Esophagus squamous epithelium (tissue), 4 donors: ENCODE data around the gene LHPP.

Experiments used
- POLR2A ChIP-seq, 4 donors: fragments of 450-650 bp; IDR thresholded peaks; one replicate each; pipeline ENCODE4 v1.6.1; 2017; ENCODE audit warnings: antibody characterized with exemption in 4 of 4, mild to moderate bottlenecking in 4 of 4, moderate library complexity in 3 of 4
- TF ChIP-seq, protein P1 (sequence below), 6 experiments: fragments of 450-650 bp in 4 of 6; fragments of 200-600 bp in 2 of 6; sonication (generic) in 2 of 6; IDR thresholded peaks; one replicate each; pipeline ENCODE4 v1.5.1; 2016 to 2019; ENCODE audit warnings: antibody characterized with exemption in 6 of 6, mild to moderate bottlenecking in 4 of 6, moderate library complexity in 4 of 6

DNA sequence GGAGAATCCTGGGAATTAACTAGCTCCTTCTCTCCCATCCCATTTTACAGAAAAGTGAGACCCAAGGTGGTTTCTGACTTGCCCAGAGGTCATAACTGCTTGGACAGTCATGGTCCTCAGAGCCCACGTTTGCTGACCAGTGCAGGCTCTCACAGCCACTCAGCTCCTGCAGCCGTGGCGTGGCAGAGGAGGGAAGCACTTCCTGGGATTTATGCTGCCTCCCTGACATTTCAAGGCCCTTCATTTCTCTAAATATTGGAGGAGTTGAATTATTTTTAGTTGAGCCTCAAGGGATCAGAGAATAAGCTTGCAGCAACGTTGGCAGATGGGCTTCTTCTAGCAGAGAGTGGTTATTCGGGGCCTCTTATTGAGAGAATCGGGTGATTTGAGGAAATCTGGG is 77.1 kb downstream of the LHPP start:
- TF ChIP-seq, protein P1, sequence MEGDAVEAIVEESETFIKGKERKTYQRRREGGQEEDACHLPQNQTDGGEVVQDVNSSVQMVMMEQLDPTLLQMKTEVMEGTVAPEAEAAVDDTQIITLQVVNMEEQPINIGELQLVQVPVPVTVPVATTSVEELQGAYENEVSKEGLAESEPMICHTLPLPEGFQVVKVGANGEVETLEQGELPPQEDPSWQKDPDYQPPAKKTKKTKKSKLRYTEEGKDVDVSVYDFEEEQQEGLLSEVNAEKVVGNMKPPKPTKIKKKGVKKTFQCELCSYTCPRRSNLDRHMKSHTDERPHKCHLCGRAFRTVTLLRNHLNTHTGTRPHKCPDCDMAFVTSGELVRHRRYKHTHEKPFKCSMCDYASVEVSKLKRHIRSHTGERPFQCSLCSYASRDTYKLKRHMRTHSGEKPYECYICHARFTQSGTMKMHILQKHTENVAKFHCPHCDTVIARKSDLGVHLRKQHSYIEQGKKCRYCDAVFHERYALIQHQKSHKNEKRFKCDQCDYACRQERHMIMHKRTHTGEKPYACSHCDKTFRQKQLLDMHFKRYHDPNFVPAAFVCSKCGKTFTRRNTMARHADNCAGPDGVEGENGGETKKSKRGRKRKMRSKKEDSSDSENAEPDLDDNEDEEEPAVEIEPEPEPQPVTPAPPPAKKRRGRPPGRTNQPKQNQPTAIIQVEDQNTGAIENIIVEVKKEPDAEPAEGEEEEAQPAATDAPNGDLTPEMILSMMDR (IDR thresholded peaks at IDR 0.05), result no peak
- TF ChIP-seq POLR2A (IDR thresholded peaks at IDR 0.05), result no peak
